HEK293 (cell line): ENCODE data around the gene OPA3.

ENCODE experiments used
- CTCF ChIP-seq: fragments of 450-650 bp; formaldehyde crosslinking; IDR thresholded peaks from 2 replicates; pipeline ENCODE4 v1.5.1; 2016; ENCODE audit warnings: missing biosample characterization, missing genetic modification characterization
- SCRT1 ChIP-seq: fragments of 450-650 bp; formaldehyde crosslinking; IDR thresholded peaks from 2 replicates; pipeline ENCODE4 v1.5.1; 2016; ENCODE audit warnings: missing biosample characterization, missing genetic modification characterization, borderline replicate concordance
- TCF7L2 ChIP-seq: IDR thresholded peaks from 2 replicates; pipeline ENCODE4 v1.6.1; 2011; ENCODE audit warnings: low read depth, mild to moderate bottlenecking, inconsistent platforms, low read length, moderate library complexity, borderline replicate concordance
- ZNF521 ChIP-seq: fragments of 450-650 bp; formaldehyde crosslinking; IDR thresholded peaks from 2 replicates; pipeline ENCODE4 v1.5.1; 2017; ENCODE audit warnings: missing biosample characterization, mild to moderate bottlenecking, missing genetic modification characterization
- ZNF658 ChIP-seq: fragments of 450-650 bp; formaldehyde crosslinking; IDR thresholded peaks from 2 replicates; pipeline ENCODE4; 2016; ENCODE audit warnings: missing biosample characterization, missing genetic modification characterization

- no peak for TF ChIP-seq ZNF658
- no peak for TF ChIP-seq CTCF
- no peak for TF ChIP-seq ZNF521
- no peak for TF ChIP-seq SCRT1 (tag by site-specific recombination)
- TF ChIP-seq TCF7L2, result no peak
Observed at GRCh38 chr19:45623984-45624383, 39.4 kb upstream of the OPA3 start.
